Breast epithelium (tissue), 3 donors: ENCODE results near the gene MAN1A1.

Experiments used
- POLR2A ChIP-seq: fragments of 450-650 bp; IDR thresholded peaks from one replicate; pipeline ENCODE4 v1.6.1; 2016; ENCODE audit warnings: antibody characterized with exemption, mild to moderate bottlenecking, moderate library complexity
- TF ChIP-seq, protein P1 (sequence below), 3 donors: fragments of 450-650 bp; IDR thresholded peaks; one replicate each; pipeline ENCODE4 v1.5.1; 2016 to 2017; ENCODE audit warnings: antibody characterized with exemption in 3 of 3, mild to moderate bottlenecking in 3 of 3, moderate library complexity in 3 of 3

GRCh38 chr6:119128252-119128912 lies 221.2 kb downstream of the MAN1A1 start:
- TF ChIP-seq, protein P1, sequence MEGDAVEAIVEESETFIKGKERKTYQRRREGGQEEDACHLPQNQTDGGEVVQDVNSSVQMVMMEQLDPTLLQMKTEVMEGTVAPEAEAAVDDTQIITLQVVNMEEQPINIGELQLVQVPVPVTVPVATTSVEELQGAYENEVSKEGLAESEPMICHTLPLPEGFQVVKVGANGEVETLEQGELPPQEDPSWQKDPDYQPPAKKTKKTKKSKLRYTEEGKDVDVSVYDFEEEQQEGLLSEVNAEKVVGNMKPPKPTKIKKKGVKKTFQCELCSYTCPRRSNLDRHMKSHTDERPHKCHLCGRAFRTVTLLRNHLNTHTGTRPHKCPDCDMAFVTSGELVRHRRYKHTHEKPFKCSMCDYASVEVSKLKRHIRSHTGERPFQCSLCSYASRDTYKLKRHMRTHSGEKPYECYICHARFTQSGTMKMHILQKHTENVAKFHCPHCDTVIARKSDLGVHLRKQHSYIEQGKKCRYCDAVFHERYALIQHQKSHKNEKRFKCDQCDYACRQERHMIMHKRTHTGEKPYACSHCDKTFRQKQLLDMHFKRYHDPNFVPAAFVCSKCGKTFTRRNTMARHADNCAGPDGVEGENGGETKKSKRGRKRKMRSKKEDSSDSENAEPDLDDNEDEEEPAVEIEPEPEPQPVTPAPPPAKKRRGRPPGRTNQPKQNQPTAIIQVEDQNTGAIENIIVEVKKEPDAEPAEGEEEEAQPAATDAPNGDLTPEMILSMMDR (IDR thresholded peaks at IDR 0.05): no peak
- TF ChIP-seq POLR2A: no peak
